Measurements from ENCODE around the gene PGAM5.

Gene PGAM5

DNA sequence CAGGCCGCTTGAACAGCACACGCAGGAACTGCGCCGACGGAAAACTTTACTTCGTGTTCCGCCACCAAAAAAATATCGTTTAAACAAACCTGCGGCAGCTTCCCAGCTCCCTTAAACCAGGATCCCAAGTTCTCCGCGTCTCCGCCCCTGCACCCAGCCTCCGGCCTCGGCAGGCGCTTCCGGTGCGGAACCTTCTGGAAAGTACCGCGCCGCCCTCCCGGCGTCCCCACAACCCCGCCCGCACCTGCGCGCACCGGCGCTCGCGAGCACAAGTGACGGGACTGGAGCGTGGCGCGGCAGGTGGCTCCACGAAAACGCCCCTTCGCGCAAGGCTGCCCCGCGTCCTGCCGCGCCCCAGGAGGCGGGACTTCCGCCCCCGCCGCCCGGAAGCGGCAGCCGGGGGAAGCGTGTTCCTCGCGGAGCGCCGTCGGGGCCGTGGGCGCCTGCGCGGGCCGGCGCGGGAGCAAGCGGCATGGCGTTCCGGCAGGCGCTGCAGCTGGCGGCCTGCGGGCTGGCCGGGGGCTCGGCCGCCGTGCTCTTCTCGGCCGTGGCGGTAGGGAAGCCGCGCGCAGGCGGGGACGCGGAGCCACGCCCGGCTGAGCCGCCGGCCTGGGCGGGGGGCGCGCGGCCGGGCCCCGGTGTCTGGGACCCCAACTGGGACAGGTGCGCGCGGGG is at the start of gene PGAM5:
PGAM5 (plus strand) TSS at position 438 of the 675 bp plus-strand sequence; CDS start at position 473, 35 bp downstream.
- peak; percentile 45 for DNase-seq

DNA sequence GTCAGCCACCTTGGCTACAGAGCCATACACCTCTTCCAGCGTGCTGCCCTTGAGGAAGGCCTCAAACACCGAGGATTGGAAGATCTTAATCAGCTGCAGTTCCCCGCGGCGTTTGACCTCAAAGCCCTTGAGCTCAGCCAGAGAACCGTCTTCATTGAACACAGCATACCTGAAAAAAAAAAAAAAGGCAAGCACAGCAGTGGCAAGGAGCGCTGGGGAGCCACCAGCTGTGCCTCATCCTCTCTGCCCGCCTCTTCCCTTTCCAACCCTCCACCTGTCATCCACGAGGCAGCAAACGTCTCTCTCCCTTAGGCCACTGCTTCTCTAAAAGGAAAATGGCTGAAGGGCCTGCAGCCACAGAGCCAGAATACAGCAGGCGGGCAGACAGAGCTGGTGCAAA is 49.6 kb upstream of the PGAM5 start:
- DNase-seq, result no peak

DNA sequence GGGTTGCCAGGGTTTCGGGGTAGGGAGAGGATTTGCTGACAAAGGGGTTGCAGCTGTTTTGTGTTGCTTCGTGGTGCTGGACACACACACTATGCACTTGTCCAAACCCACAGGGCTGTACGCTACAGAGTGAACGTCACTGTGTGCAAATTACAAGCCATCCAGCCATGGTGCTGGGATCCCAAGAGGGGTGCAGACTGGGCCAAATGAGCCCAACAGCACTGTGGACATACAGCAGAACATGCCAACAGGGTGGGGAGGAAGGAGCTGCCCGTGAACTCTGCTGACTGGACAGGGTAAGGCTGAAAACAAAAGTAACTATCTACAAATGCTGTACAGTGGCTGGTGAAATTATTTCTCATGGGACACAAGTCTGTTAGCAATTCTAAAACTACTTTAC is 48.7 kb upstream of the PGAM5 start:
- DNase-seq, result no peak

- no peak for DNase-seq
These were observed 47.5 kb upstream of the PGAM5 start for GRCh38 chr12:132662901-132663755.

DNA sequence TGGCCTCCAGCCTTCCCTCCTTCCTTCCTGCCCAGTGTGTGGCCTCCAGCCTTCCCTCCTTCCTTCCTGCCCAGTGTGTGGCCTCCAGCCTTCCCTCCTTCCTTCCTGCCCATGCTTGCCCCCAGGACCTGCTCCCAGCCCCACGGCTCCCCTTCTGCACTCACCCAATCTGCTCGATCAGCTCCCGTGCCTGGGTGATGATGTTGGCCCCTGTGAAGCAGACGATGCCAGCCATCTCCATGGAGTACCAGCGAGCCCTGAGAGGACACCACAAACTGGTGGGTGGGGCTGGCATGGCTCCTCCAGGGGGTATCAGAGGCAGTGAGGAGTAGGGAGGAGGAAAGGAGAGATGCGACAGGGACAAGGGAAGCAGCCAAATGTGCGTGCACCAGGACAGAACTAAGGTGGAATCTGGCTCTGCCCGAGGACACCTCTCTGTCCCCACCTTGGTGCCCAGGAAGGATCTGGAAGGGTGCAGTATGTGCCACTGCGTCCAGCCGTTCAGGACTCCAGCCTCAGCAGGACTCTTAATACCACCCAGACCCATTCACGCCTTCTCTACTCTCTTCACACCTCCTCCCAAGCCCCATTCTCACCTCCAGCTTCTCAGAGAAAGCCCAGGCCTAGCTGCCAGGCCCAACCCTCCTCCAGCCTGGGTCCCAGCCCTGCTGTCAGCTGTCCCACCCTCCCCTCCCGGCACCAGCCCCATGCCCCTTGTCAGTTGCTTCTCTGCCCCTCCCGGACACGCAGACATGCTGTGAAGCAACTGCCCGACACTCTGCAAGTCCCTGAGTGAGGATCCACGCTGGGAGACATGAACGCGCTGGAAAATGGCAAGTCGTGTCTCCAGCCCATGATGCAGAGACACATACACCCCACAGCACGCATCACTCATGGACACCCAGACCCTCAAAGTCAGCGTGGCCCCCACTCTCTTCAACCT is 46.2 kb upstream of the PGAM5 start:
- no peak for DNase-seq

DNA sequence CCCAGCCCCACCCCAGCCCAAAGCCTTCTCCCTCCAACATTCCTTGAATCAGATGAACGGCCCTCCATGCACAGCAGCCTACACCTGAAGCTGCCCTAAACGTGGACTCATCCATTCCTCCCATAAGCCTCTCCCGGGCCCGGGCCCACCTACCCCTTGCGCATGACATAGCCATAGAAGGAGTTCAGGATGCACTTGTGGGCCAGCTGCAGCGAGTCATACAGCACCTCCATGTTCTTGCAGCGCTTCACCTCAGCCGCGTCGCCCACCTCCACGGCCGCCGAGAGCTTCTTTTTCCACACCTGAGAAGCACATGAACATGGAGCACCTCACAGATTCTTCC is 45.5 kb upstream of the PGAM5 start:
- DNase-seq, result no peak

- DNase-seq, result no peak
These were observed 44.8 kb upstream of the PGAM5 start for GRCh38 chr12:132665794-132666193.

GRCh38 chr12:132668191-132669088 is 42.2 kb upstream of the PGAM5 start:
- no peak for DNase-seq

DNA sequence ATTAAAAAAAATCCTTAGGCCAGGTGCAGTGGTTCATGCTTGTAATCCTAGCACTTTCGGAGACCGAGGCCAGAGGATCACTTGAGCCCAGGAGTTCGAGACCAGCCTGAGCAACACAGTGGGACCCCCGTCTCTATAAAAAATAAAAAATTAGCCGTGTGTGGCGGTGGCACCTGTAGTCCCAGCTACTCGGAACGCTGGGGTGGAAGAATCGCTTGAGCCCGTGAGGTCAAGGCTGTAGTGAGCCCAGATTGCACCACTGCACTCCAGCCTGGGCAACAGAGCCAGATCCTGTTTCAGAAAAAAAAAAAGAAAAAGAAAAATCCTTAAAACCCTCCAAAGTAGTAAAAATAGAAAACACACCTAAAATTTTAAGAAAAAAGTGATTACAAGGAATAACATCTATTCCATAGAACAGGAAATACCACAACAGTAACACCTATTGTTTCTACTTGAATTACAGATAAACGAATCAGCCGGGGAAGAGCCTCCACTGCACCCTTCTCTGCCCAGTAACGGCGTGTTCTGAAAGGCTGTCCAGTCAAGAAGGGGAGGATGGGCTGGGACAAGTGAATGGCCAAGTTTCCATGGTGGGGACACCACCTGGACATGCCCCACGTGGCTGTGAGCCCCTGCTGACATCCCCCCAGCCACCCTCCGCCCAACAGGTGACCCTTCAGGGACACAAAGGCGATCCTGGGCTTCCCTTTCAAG is 41.3 kb upstream of the PGAM5 start:
- no peak for DNase-seq

GRCh38 chr12:132672116-132672515 is 38.5 kb upstream of the PGAM5 start:
- no peak for DNase-seq

DNA sequence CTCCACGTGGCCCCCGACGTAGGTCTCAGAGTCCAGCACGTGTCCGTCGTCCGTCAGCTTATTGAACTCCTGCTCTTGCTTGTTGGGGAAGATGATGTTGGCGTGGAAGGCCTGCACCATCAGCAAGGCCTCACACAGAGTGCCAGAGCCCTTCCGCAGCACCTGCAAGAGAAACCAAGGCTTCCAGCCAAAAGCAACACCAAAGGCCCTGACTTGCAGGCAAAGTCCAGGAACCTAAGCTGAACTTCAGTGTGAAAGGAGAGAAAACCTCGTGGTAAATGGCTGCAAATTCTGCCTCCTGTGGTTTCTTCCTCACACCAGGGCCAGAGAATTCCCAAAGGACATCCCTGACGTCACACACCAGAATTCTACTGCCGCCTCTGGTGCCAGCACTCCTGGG is 38.0 kb upstream of the PGAM5 start:
- DNase-seq, result no peak

DNA sequence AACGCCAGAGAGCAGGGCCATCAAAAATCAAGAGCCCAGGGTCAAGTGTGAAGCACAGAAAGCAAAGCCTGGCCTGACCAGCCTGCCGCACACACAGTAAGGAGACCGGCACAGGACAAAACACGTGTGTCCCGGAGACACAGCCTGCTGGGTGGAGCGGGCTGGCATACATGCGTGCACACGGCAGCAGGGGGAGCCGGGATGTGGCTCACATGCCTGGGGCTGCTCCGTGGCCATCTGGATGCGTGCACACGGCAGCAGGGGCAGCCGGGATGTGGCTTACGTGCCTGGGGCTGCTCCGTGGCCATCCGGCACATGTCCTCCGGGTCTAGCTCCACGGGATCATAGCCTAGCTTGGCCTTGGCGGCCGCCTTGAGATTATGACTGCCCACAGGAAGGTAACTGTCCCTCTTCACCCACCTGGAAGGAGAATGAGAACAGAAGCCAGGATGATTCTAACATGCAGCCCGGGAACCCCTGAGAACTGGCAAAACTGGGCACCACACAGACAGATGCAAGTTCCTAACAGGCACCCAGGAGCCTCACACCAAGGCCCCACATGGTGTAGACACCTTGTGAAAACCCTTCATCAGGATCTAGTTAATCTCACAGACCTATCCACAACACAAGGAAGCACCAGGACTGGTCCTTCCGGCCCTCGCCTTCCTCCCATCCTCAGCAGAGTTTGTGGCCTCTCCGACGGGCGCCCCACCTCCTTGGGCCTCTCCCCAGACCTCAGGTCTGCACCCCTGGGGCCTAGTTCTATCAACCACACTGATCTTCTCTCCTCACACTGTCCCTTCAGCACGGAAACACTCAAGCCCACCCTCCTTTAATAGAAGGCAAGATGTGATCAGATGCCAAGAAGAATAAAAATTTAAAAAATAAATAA is 37.1 kb upstream of the PGAM5 start:
- no peak for DNase-seq

- no peak for DNase-seq
These were observed 36.1 kb upstream of the PGAM5 start for GRCh38 chr12:132674561-132674960.

GRCh38 chr12:132675757-132676432 is 34.7 kb upstream of the PGAM5 start:
- no peak for DNase-seq

- no peak for DNase-seq
These were observed 33.1 kb upstream of the PGAM5 start for GRCh38 chr12:132677492-132677891.

- DNase-seq, result no peak
These were observed 25.2 kb upstream of the PGAM5 start for GRCh38 chr12:132685400-132685799.

DNA sequence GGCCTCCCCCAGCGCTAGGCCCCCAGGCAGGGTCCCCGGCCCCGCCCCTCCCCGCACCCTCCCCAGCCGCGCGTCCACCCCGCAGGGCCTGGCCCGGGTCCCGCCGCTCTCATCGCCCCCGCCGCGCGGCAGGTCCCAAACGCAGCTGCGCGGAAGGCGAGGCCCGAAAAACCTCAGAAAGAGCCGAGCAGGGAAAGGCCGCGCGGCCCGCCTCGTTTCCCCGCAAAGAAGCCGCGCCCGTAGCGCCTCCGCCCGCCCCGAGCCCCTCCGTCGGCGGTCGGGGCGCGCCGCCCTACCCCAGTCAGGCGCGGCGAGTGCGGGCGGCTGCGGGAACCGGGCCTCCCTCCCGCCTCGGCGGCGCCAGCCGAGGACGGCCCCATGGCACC is 23.8 kb upstream of the PGAM5 start:
- no peak for DNase-seq

DNA sequence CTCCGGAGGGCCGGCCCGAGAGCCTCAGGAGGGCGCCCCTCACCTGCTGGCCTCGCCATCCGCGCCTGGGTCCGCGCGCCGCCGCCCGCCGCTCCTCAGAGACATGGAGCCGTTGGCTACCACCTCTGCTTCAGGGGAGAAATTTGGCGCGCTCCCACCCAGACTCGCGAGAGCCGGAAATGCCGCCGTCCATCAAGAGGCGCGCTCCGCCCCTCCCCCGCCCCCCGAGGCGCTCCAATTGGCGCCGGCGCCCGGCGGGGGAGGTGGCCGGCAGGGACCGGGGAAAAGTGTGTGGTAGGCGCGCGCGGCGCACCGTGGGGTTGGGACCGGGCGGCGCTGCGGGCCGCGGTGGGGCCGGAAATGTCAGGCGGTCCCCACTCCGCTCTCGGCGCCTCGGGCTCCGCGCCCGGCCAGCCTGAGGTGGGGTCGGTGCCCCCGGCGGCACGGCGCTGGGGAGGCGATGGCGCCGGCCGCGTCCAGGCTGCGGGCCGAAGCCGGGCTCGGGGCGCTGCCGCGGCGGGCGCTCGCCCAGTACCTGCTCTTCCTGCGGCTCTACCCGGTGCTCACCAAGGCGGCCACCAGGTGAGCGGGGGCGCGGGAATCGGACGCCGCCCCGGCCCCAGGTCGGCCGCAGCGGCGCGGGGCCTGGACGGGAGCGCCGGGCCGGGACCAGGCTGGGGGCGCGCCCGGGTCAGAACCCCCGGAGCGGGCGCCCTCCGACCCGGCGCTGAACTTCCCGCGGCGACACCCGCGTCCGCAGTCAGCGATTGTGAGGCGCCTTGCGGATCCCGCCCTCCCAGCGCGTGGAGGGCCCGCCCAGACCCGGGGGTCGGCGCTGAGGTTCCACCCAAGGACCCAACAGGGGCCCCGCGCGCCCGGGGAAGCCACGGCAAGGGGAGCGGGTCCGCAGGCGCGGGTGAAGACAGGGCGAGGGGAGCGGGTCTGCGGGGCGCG is 23.2 kb upstream of the PGAM5 start, which contains the start of the genes POLE and PXMP2:
POLE (minus strand) TSS at position 132 of the 954 bp plus-strand sequence; CDS start at position 105, 27 bp downstream.
PXMP2 (plus strand) TSS at position 377 of the 954 bp plus-strand sequence; CDS start at position 461, 84 bp downstream.
- peak; percentile 80 for DNase-seq
